ENCODE results near the gene S100A8.
"Not testable (repeated sequence)": the region's sequence is repeated elsewhere in the genome, so short reads cannot be mapped to it uniquely, and the experiment has no call there.

- not testable (repeated sequence) for TF ChIP-seq CTCF (IDR thresholded peaks at IDR 0.05; ENCODE audit: low read depth, low read length); EZH2phosphoT487 (IDR thresholded peaks at IDR 0.05; ENCODE audit: low read depth)
These were observed 28.5 kb upstream of the S100A8 start for GRCh38 chr1:153419436-153419793.

All from OCI-LY3 (cell line).